Measurements from ENCODE around the gene DSTYK.

DNA sequence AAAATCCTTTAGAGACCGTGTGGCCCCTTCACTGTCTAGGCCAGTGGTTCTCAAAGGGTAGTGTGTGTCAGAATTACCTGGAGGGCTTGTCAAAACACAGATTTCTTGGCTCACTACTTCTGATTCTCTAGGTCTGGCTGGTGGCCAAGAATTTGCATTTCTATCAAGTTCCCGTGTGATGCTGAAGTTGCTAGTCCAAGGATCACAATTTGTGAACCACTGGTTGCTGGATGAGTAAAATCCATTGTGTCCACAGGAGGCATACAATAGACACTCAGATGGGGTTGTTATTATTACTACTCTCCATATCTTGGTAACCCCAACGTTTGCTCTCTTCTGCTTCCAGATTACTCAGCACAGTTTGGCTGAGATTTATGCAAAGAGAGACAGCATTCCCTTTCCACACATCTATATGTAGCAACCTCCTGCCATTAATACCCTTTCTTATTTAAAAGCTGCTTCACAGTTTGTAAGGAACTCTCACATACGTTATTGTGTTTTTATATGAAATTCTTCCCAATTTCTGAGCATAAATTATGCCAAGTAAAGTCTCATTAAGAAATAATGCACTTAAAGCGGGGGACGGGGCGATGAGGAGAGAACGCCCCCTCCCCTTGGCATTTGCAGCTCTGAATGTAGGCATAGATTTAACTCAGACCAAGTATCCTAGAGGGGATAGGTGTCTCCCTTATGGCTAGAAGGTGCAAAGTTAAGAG is 15.5 kb upstream of the DSTYK start:
- TF ChIP-seq CTCF (conservative IDR thresholded peaks at IDR 0.05; ENCODE audit: low read depth in 2 of 2) (no peak), EZH2 (IDR thresholded peaks at IDR 0.05; ENCODE audit: low read depth, unreplicated experiment) (no peak), POLR2AphosphoS5 (IDR thresholded peaks at IDR 0.05; ENCODE audit: low read depth) (no peak), CREB1 (CRISPR knock-in tag; IDR thresholded peaks at IDR 0.05; ENCODE audit: low read depth) (no peak)
- TF ChIP-seq, protein P1, sequence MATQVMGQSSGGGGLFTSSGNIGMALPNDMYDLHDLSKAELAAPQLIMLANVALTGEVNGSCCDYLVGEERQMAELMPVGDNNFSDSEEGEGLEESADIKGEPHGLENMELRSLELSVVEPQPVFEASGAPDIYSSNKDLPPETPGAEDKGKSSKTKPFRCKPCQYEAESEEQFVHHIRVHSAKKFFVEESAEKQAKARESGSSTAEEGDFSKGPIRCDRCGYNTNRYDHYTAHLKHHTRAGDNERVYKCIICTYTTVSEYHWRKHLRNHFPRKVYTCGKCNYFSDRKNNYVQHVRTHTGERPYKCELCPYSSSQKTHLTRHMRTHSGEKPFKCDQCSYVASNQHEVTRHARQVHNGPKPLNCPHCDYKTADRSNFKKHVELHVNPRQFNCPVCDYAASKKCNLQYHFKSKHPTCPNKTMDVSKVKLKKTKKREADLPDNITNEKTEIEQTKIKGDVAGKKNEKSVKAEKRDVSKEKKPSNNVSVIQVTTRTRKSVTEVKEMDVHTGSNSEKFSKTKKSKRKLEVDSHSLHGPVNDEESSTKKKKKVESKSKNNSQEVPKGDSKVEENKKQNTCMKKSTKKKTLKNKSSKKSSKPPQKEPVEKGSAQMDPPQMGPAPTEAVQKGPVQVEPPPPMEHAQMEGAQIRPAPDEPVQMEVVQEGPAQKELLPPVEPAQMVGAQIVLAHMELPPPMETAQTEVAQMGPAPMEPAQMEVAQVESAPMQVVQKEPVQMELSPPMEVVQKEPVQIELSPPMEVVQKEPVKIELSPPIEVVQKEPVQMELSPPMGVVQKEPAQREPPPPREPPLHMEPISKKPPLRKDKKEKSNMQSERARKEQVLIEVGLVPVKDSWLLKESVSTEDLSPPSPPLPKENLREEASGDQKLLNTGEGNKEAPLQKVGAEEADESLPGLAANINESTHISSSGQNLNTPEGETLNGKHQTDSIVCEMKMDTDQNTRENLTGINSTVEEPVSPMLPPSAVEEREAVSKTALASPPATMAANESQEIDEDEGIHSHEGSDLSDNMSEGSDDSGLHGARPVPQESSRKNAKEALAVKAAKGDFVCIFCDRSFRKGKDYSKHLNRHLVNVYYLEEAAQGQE (IDR thresholded peaks at IDR 0.05; ENCODE audit: unreplicated experiment) = no peak

Measured in GM23338 (cell line).